ENCODE measurements around the gene SOS2.

The SOS2 gene

DNA sequence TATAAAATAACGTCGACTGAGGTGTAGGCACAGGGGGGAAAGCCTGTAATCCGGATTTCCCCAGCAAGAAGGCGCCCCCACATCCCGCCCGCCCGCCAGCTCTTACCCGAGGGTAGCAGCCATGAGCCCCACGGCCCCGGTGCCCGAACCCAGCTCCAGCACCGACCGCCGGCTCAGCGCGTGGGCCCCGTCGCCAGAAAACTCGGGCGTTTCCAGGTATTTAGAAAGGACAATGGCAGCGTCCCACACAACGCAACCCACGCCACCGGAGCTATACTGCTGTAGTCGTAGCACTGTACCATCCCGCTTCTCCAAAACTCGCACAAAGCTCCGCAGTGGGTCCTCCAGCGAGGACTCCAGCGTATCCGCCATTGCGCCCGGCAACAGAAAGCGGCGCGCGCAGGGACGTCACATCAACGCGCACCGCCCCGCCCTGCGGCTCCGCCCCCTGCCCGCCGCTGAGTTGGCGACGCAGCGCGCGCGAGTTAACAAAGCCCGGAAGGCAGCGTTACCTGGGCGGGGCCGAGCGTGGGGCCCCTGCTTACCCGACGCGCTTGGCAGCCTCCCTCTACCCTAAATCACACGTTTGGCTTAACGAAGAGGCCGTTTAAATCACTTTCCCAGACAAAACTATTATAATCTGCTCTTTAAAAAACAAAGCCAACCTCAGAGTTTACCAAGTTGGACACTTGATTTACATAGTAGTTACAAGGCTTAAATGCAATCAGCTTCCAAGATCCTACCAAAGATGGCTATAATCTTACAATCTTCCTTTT, 115.0 kb downstream of the SOS2 start, which contains the start of gene VCPKMT:
Gene VCPKMT, minus strand, starts transcription at position 392 of the 776 bp plus-strand sequence. Its CDS starts 20 bp downstream, at position 372.
- peak; percentile 94 for DNase-seq (ENCODE audit: low spot score)

- peak; percentile 26 for DNase-seq (ENCODE audit: low spot score)
Measured at GRCh38 chr14:50113381-50114035, 117.9 kb downstream of the SOS2 start.

GRCh38 chr14:50110323-50111037, 120.9 kb downstream of the SOS2 start:
- no peak for DNase-seq (ENCODE audit: low spot score)

GRCh38 chr14:50109342-50109741, 122.0 kb downstream of the SOS2 start:
- no peak for DNase-seq (ENCODE audit: low spot score)

DNA sequence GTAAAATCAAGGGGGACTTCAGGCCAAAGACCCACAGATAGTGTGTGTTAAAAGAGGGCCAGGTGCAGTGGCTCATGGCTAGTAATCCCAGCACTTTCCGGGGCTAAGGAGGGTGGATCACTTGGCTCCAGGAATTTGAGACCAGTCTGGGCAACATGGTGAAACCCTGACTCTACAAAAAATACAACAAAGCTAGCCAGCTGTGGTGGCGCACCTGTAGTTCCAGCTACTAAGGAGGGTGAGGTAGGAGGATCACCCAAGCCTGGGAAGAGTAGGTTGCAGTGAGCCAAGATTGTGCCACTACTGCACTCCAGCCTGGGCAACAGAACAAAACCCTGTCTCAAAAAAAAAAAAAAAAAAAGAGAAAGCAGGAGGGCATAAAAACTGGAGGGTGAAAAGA, 123.5 kb downstream of the SOS2 start:
- no peak for DNase-seq (ENCODE audit: low spot score)

- no peak for DNase-seq (ENCODE audit: low spot score)
Measured at GRCh38 chr14:50106178-50106577, 125.2 kb downstream of the SOS2 start.

- no peak for DNase-seq (ENCODE audit: low spot score)
Measured at GRCh38 chr14:50103558-50103957, 127.8 kb downstream of the SOS2 start.

GRCh38 chr14:50101417-50101816, 130.0 kb downstream of the SOS2 start:
- no peak for DNase-seq (ENCODE audit: low spot score)

GRCh38 chr14:50100805-50101204, 130.6 kb downstream of the SOS2 start:
- DNase-seq (ENCODE audit: low spot score), result no peak

GRCh38 chr14:50099335-50099734, 132.0 kb downstream of the SOS2 start:
- no peak for DNase-seq (ENCODE audit: low spot score)

DNA sequence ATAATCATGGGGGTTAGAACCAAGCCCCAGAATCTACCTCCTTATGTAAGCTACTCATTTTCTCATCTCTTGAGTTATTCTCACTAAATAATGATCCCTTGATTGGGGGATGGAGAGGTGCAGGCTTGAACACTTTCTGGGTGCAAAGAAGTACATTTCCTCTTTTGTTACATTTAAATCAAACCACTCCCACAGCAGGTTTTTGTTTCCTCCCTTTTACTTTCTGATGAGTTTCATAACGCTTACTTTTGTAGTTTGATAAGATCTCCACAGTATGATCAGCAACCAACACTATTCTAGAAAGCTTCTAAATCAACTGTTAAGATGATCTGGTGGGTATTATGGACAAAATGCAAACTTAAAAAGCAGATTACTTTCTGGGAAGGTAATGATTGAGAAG, 135.5 kb downstream of the SOS2 start:
- peak; percentile 64 for DNase-seq (ENCODE audit: low spot score)

GRCh38 chr14:50094056-50094755, 137.2 kb downstream of the SOS2 start:
- no peak for DNase-seq (ENCODE audit: low spot score)

DNA sequence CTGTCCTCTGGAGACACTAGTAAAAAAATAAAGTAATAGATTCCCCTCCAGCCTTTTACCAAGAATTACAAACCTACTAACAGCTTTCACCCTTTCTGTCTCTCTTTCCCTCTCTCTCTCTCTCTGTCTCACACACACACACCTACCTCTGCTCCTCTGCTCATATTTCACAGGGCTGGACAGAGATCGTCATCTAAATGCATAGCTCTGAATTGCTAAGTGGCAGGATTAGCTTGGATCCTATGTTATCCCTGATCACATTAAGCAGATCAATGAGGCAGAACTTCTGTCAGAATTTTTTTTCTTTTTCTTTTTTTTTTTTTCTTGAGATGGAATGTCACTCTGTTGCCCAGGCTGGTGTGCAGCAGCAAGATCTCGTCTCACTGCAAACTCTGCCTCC, 137.9 kb downstream of the SOS2 start:
- DNase-seq (ENCODE audit: low spot score), result no peak

DNA sequence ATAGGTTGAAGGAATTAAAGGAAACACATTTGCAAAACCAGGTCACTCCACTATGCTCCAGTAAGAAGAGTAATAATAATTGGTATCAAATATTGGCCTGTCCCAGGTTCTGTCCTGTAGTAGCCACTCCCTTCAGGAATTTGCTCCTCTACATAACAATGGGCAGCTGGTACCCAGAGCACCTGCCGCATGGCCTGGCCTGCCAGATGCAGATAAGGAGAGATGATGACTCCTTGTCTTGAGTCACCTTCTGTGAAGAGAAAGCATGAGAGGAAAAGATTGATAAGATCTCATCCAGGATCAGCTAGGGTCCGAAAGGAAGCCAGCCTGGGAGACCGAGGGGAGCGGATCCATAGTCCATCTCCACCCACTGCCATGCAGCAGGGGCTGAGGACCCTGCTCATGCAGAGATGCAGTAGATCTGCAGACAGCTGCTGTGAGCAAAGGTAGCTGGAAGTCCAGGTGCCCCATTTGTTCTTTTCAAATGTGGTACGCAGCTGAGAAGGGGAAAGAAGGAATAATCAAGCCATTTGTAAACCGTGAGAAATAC, 139.3 kb downstream of the SOS2 start:
- no peak for DNase-seq (ENCODE audit: low spot score)

GRCh38 chr14:50091240-50091913, 140.0 kb downstream of the SOS2 start:
- no peak for DNase-seq (ENCODE audit: low spot score)

DNA sequence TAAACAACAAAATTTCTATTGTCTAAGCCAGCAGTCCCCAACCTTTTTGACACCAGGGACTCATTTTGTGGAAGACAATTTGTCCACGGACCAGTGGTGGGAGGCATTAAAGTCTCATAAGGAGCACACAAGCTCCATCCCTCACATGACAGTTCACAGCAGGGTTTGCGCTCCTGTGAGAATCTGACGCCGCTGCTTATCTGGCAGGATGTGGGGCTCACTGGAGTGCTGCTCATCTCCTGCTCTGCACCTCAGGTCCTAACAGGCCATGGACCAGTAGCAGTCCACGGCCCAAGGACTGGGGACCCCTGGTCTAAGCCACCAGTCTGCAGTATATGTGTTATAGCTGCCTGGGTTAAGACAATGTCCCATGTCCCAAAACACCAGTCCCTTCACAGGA, 142.2 kb downstream of the SOS2 start:
- DNase-seq (ENCODE audit: low spot score), result no peak

GRCh38 chr14:50088731-50089130, 142.6 kb downstream of the SOS2 start:
- DNase-seq (ENCODE audit: low spot score), result no peak

- no peak for DNase-seq (ENCODE audit: low spot score)
Measured at GRCh38 chr14:50088117-50088515, 143.3 kb downstream of the SOS2 start.

DNA sequence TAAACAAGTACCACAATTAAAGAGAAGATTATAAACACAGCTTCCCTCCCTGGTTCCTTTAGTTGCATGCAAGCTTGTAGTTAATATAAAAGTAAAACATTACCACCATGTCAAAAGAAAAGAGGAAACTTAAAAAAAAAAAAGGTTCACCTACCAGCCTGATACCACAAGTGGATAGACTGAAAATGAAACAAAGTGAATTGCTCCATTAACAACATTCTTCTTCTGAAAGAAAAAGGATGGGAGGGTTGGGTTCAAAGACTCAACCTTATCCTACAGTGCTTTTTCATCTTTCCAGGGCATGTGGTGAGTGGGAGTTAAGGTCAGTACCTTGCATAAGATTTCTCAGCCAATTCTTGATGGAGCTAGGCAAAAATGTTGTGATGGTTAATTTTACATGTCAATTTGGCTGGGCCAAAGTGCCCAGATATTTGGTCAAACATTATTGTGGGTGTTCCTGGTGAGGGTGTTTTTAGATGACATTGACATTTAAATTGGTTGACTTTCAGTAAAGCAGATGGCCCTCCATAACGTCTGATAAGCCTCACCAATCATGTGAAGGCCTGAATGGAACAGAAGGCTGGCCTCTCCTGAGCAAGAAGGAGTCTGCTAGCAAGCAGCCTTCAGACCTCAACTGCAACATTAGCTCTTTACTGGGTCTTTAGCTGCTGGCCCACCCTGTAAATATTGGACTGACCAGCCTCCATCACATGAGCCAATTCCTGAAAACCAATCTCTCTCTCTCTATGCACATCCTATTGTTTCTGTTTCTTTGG, 143.8 kb downstream of the SOS2 start:
- DNase-seq (ENCODE audit: low spot score), result no peak

DNA sequence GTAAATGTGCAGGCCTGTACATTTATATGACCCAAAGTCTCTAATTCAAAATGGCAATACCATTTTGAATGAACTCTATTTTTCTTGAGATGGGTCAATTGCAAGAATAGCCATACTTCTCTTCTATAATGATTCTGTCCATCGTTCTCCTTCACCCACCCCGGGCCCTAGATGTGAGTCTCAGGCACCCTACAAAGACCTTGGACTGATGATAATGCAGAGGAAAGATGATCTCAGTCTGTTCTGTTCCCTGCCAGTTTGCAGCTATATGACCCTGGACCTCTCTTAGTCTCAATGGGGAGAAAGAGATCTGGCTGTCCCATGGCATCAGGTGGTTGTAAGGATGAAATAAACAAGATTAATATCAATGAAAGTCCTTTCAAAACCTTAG, 145.1 kb downstream of the SOS2 start:
- DNase-seq (ENCODE audit: low spot score), result no peak

Data from CD4-positive, alpha-beta T cell treated with Interleukin-2 at 100 ng/mL for 4 hours (primary cell).